HCT116 (cell line): Measurements from ENCODE around the gene TMEM164. TPM values are rescaled to one million over a fixed set of nuclear protein-coding genes. Genes with fewer than 3 reads are reported as not detected.

ENCODE experiments used
- ATAC-seq: fragments of 200-7000 bp; cut with Tn5 transposase; 2 replicates; pipeline ENCODE4 v1.9.1; 2020; ENCODE audit warnings: mild to moderate bottlenecking, moderate library complexity
- BruUV-seq: library from RNA; stranded (reverse); fragments of 400-500 nt; replicated peaks from 2 replicates; lab custom pipeline; 2021; lab: Mats Ljungman, UMichigan
- CTCF ChIA-PET: fragments of 300-600 bp; sonication (Branson Sonifier 250); formaldehyde crosslinking; loops from one replicate; lab custom pipeline; 2021; ENCODE audit warnings: antibody characterized with exemption; lab: Charles Lee
- POLR2A ChIA-PET: fragments of 300-600, 350-600 bp; sonication (Branson Sonifier 250); formaldehyde crosslinking; loops from one replicate; lab custom pipeline; 2021; ENCODE audit warnings: antibody characterized with exemption; lab: Charles Lee
- RAD21 ChIA-PET, 2 experiments: fragments of 300-600 bp; sonication (Branson Sonifier 250); formaldehyde crosslinking; loops; one replicate each; lab custom pipeline; 2023; ENCODE audit warnings: low total read pairs in 2 of 2; ENCODE audit not compliant: uncharacterized antibody in 2 of 2, unreplicated experiment in 2 of 2, low non-redundant PET in 1 of 2; lab: Charles Lee
- DNase-seq: peaks from one replicate; pipeline ENCODE4 v3.0.0-alpha.2; 2010; ENCODE audit warnings: low read depth, low spot score
- H2AFZ ChIP-seq: fragments of 200-600 bp; shearing (Covaris generic), sonication (generic); 2 replicates; pipeline ENCODE4 v1.6.1; 2017; ENCODE audit warnings: low read depth, mixed run types, mixed read lengths, antibody characterized with exemption, low read length; ENCODE audit not compliant: poor library complexity, severe bottlenecking
- H3K27ac ChIP-seq: 2 replicates; pipeline ENCODE4 v1.5.1; 2012; ENCODE audit warnings: low read depth, low read length
- H3K27me3 ChIP-seq: fragments of 200-600 bp; sonication (generic); 2 replicates; pipeline ENCODE4 v1.6.1; 2016; ENCODE audit warnings: mixed run types, low read length, mixed read lengths; ENCODE audit not compliant: insufficient read depth
- H3K36me3 ChIP-seq, 2 experiments: fragments of 200-500 bp in 1 of 2; fragments of 200-600 bp in 1 of 2; sonication (Bioruptor generic) in 1 of 2; sonication (generic) in 1 of 2; 2 replicates each; pipeline versions ENCODE4 v1.5.1 to v1.6.1; 2014 to 2016; ENCODE audit warnings: low read length in 2 of 2, inconsistent platforms in 1 of 2, mixed read lengths in 1 of 2, mixed run types in 1 of 2; ENCODE audit not compliant: insufficient read depth in 2 of 2, control insufficient read depth in 1 of 2
- H3K4me1 ChIP-seq, 2 experiments: fragments of 200-600 bp in 1 of 2; sonication (generic) in 1 of 2; 2 replicates each; pipeline versions ENCODE4 v1.5.1 to v1.6.1; 2012 to 2017; ENCODE audit warnings: low read length in 2 of 2, inconsistent platforms in 1 of 2, mild to moderate bottlenecking in 1 of 2, mixed read lengths in 1 of 2, mixed run types in 1 of 2, moderate library complexity in 1 of 2; ENCODE audit not compliant: insufficient read depth in 2 of 2, control insufficient read depth in 1 of 2
- H3K4me2 ChIP-seq: fragments of 200-600 bp; sonication (generic); 2 replicates; pipeline ENCODE4 v1.6.1; 2017; ENCODE audit warnings: mixed run types, low read length, mixed read lengths
- H3K4me3 ChIP-seq, 2 experiments: fragments of 200-600 bp in 1 of 2; sonication (generic) in 1 of 2; replicated peaks in 1 of 2; 2 replicates each; pipeline ENCODE4 v1.5.1; 2011 to 2016; ENCODE audit warnings: low read length in 2 of 2, control low read depth in 1 of 2, low read depth in 1 of 2, mild to moderate bottlenecking in 1 of 2, mixed read lengths in 1 of 2, mixed run types in 1 of 2
- H3K79me2 ChIP-seq: fragments of 200-600 bp; sonication (generic); 2 replicates; pipeline ENCODE4 v1.6.1; 2017; ENCODE audit warnings: mild to moderate bottlenecking, mixed run types, low read length, moderate library complexity, mixed read lengths; ENCODE audit not compliant: insufficient read depth
- H3K9ac ChIP-seq: fragments of 200-600 bp; sonication (generic); 2 replicates; pipeline ENCODE4 v1.6.1; 2016; ENCODE audit warnings: low read length, mixed read lengths
- H3K9me2 ChIP-seq: fragments of 200-600 bp; sonication (generic), shearing (Covaris generic); 2 replicates; pipeline ENCODE4 v1.6.1; 2017; ENCODE audit warnings: mixed run types, mild to moderate bottlenecking, moderate library complexity; ENCODE audit not compliant: insufficient read depth
- H3K9me3 ChIP-seq, 2 experiments: fragments of 200-500 bp in 1 of 2; fragments of 200-600 bp in 1 of 2; sonication (Bioruptor generic) in 1 of 2; sonication (generic) in 1 of 2; 2 replicates each; pipeline ENCODE4 v1.6.1; 2014 to 2017; ENCODE audit warnings: low read length in 2 of 2, mixed read lengths in 2 of 2, inconsistent platforms in 1 of 2, low read depth in 1 of 2, mild to moderate bottlenecking in 1 of 2, mixed run types in 1 of 2, moderate library complexity in 1 of 2; ENCODE audit not compliant: control insufficient read depth in 1 of 2, insufficient read depth in 1 of 2
- H4K20me1 ChIP-seq: fragments of 200-600 bp; sonication (generic), shearing (Covaris generic); 2 replicates; pipeline ENCODE4 v1.6.1; 2017; ENCODE audit warnings: mixed run types, mild to moderate bottlenecking, moderate library complexity; ENCODE audit not compliant: insufficient read depth
- EGR1 ChIP-seq: IDR thresholded peaks from 2 replicates; pipeline ENCODE4 v1.6.1; 2012; ENCODE audit warnings: low read depth
- EZH2 ChIP-seq: fragments of 200-600 bp; sonication (generic); IDR thresholded peaks from 2 replicates; pipeline ENCODE4 v1.6.1; 2017; ENCODE audit warnings: antibody characterized with exemption, mixed run types
- EZH2phosphoT487 ChIP-seq: fragments of 200-600 bp; IDR thresholded peaks from 2 replicates; pipeline ENCODE4 v1.6.1; 2018; ENCODE audit warnings: antibody characterized with exemption, borderline replicate concordance
- POLR2AphosphoS5 ChIP-seq: IDR thresholded peaks from 2 replicates; pipeline ENCODE4 v1.6.1; 2011; ENCODE audit warnings: mild to moderate bottlenecking, low read depth, low read length, moderate library complexity
- SRF ChIP-seq: IDR thresholded peaks from 2 replicates; pipeline ENCODE4 v1.6.1; 2012; ENCODE audit warnings: low read depth
- ZNF274 ChIP-seq: fragments of 200-500 bp; sonication (Bioruptor generic); IDR thresholded peaks from 2 replicates; pipeline ENCODE4 v1.6.1; 2014; ENCODE audit warnings: mild to moderate bottlenecking, low read depth, low read length, inconsistent platforms
- intact Hi-C: fragments of 100-400 bp; cut with micrococcal nuclease; formaldehyde crosslinking; loops from 2 replicates; pipeline ENCODE4 v1.10.0; 2022
- total RNA-seq: library from RNA; stranded (reverse); gene quantifications from one replicate; pipeline ENCODE4 v1.2.1, GENCODE V29; 2021; ENCODE audit not compliant: unreplicated experiment
- TF ChIP-seq, protein P1 (sequence below): IDR thresholded peaks from 2 replicates; pipeline ENCODE4 v1.6.1; 2011; ENCODE audit warnings: mild to moderate bottlenecking, low read length, moderate library complexity; ENCODE audit not compliant: insufficient replicate concordance; ENCODE audit errors: extremely low read depth
- TF ChIP-seq, protein P2 (sequence below): IDR thresholded peaks from 2 replicates; pipeline ENCODE4 v1.6.1; 2012

The TMEM164 gene
- total RNA-seq, 1 experiment from 2014 or later, result 18.7 TPM

DNA sequence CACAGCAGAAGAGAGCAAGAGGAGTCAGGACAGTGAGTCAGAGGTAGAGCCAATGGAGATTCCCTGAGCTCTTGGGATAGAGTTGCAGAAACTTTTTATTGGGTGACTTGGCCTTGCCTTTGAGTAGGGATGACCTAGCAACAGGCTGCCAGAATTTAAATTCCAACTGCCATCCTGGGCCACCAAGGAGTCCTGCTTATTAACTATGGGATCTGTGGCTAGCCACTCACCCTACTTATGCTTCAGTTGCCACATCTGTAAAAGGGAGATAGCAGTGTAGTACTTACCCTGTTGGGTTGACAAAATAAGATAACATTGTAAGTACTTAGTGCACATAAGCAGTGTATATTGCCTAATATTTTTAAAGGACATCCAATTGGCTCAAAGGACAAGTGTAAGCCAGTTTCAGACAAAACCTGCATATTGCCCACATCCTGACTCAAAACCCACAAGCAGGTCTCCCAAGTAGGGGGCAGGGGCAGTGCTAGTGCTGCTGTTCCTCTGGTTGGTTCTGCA is 43.5 kb upstream of the TMEM164 start (continued):
- TF ChIP-seq, protein P1, sequence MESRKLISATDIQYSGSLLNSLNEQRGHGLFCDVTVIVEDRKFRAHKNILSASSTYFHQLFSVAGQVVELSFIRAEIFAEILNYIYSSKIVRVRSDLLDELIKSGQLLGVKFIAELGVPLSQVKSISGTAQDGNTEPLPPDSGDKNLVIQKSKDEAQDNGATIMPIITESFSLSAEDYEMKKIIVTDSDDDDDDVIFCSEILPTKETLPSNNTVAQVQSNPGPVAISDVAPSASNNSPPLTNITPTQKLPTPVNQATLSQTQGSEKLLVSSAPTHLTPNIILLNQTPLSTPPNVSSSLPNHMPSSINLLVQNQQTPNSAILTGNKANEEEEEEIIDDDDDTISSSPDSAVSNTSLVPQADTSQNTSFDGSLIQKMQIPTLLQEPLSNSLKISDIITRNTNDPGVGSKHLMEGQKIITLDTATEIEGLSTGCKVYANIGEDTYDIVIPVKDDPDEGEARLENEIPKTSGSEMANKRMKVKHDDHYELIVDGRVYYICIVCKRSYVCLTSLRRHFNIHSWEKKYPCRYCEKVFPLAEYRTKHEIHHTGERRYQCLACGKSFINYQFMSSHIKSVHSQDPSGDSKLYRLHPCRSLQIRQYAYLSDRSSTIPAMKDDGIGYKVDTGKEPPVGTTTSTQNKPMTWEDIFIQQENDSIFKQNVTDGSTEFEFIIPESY, result no peak
- no peak for TF ChIP-seq EZH2phosphoT487
- no peak for TF ChIP-seq EGR1
- TF ChIP-seq ZNF274, result no peak
- TF ChIP-seq POLR2AphosphoS5, result no peak
- TF ChIP-seq, all 23 proteins: peak for 0

DNA sequence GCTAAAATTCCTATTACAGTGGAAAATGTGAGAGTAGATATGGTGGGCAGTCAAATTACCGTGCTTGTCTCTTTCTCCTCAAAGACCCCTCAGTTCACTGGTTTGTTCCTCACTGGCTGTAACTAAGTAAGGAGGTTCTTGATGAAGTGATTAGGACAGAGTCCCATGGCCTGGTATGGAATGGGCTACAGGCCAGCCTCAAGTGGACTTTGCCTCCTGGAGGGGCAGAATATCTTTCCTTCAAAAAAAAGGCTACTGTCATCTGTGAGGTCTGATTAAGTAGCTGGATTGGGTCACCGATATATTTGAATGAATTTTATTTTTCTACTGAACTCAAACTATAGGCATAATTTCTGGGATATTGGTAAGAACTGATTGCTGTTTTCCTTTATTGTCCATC is 38.5 kb upstream of the TMEM164 start:
- Histone ChIP-seq H2AFZ (no peak overlapping the region), H3K4me2 (no peak overlapping the region), H3K4me3 (no peak overlapping the region), H3K4me1 (no peaks in the 10 kb centered on the region), H3K9me2 (no peaks in the 10 kb centered on the region), H3K9ac (no peak overlapping the region), H3K9me3 (no peaks in the 10 kb centered on the region), H3K27me3 (no peaks in the 10 kb centered on the region), H3K79me2 (no peaks in the 10 kb centered on the region), H4K20me1 (no peaks in the 10 kb centered on the region), H3K36me3 (no peaks in the 10 kb centered on the region), H3K27ac (no peak overlapping the region)
- ChIA-PET RAD21 (no interaction called here), CTCF (no interaction called here), POLR2A (no interaction called here)
- DNase-seq (no peak), ATAC-seq (no peak)
- BruUV-seq, result no TSS peak
- TF ChIP-seq, protein P2, sequence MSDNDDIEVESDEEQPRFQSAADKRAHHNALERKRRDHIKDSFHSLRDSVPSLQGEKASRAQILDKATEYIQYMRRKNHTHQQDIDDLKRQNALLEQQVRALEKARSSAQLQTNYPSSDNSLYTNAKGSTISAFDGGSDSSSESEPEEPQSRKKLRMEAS, result no peak
- TF ChIP-seq EZH2 (no peak), EGR1 (no peak), ZNF274 (no peak), SRF (no peak)
- TF ChIP-seq, protein P1, result no peak
- intact Hi-C loops, result no loop called here
